SK-N-SH treated with all-trans-retinoic acid at 6 μM for 48 hours (cell line): ENCODE results near the gene NPIPB8.
"Not testable (repeated sequence)": the region's sequence is repeated elsewhere in the genome, so short reads cannot be mapped to it uniquely, and the experiment has no call there.

ENCODE experiments used
- ATAC-seq: fragments of 200-7000 bp; cut with Tn5 transposase; 3 replicates; pipeline ENCODE4 v1.9.1; 2020; ENCODE audit warnings: mild to moderate bottlenecking, moderate library complexity
- ARNTL ChIP-seq: fragments of 450-650 bp; formaldehyde crosslinking; IDR thresholded peaks from 2 replicates; pipeline ENCODE4 v1.5.0; 2020; ENCODE audit warnings: low read depth, mild to moderate bottlenecking, moderate library complexity, borderline replicate concordance
- BACH2 ChIP-seq: fragments of 250-450 bp; sonication (Bioruptor Pico); IDR thresholded peaks from 2 replicates; pipeline ENCODE4 v1.9.0; 2021; ENCODE audit warnings: mild to moderate bottlenecking, borderline replicate concordance
- CSDC2 ChIP-seq: fragments of 250-450 bp; sonication (Bioruptor Pico); IDR thresholded peaks from 2 replicates; pipeline ENCODE4 v1.5.0; 2020; ENCODE audit warnings: mild to moderate bottlenecking, moderate library complexity
- ESRRG ChIP-seq: fragments of 250-450 bp; sonication (Bioruptor Pico); IDR thresholded peaks from 2 replicates; pipeline ENCODE4 v1.6.1; 2021; ENCODE audit warnings: mild to moderate bottlenecking
- GLIS3 ChIP-seq: fragments of 250-450 bp; sonication (Bioruptor Pico); IDR thresholded peaks from 2 replicates; pipeline ENCODE4 v1.5.0; 2020; ENCODE audit warnings: mild to moderate bottlenecking, moderate library complexity
- ISL1 ChIP-seq: fragments of 250-450 bp; sonication (Bioruptor Pico); IDR thresholded peaks from 2 replicates; pipeline ENCODE4 v2.1.2; 2022; ENCODE audit warnings: mild to moderate bottlenecking, moderate library complexity
- OSR1 ChIP-seq: fragments of 250-450 bp; sonication (Bioruptor Pico); IDR thresholded peaks from 2 replicates; pipeline ENCODE4 v1.8.0; 2022; ENCODE audit warnings: moderate library complexity, mild to moderate bottlenecking, inconsistent platforms
- PPARA ChIP-seq: fragments of 250-450 bp; sonication (Bioruptor Pico); IDR thresholded peaks from 2 replicates; pipeline ENCODE4 v1.5.0; 2020; ENCODE audit warnings: mild to moderate bottlenecking, borderline replicate concordance
- RARB ChIP-seq: fragments of 250-450 bp; sonication (Bioruptor Pico); IDR thresholded peaks from 2 replicates; pipeline ENCODE4 v1.8.0; 2021; ENCODE audit warnings: mild to moderate bottlenecking, moderate library complexity
- SNAI2 ChIP-seq: fragments of 250-450 bp; sonication (Bioruptor Pico); IDR thresholded peaks from 2 replicates; pipeline ENCODE4 v1.5.0; 2020; ENCODE audit warnings: mild to moderate bottlenecking, moderate library complexity
- TCF4 ChIP-seq: fragments of 250-450 bp; sonication (Bioruptor Pico); IDR thresholded peaks from 2 replicates; pipeline ENCODE4 v1.8.0; 2021; ENCODE audit warnings: mild to moderate bottlenecking, moderate library complexity, borderline replicate concordance
- TOX ChIP-seq: fragments of 250-450 bp; sonication (Bioruptor Pico); IDR thresholded peaks from 2 replicates; pipeline ENCODE4 v1.8.0; 2021; ENCODE audit warnings: mild to moderate bottlenecking, moderate library complexity, borderline replicate concordance
- ZC3H10 ChIP-seq: fragments of 250-450 bp; sonication (Bioruptor Pico); IDR thresholded peaks from 2 replicates; pipeline ENCODE4 v1.5.1; 2021; ENCODE audit warnings: mild to moderate bottlenecking, moderate library complexity
- ZFP3 ChIP-seq: fragments of 250-450 bp; sonication (Bioruptor Pico); IDR thresholded peaks from 2 replicates; pipeline ENCODE4 v1.5.0; 2020; ENCODE audit warnings: mild to moderate bottlenecking, moderate library complexity
- ZFP30 ChIP-seq: fragments of 450-650 bp; formaldehyde crosslinking; IDR thresholded peaks from 2 replicates; pipeline ENCODE4 v1.5.0; 2022; ENCODE audit warnings: mild to moderate bottlenecking, moderate library complexity
- ZNF565 ChIP-seq: fragments of 450-650 bp; formaldehyde crosslinking; conservative IDR thresholded peaks from 2 replicates; pipeline ENCODE4 v1.5.0; 2020; ENCODE audit warnings: low read depth, mild to moderate bottlenecking, moderate library complexity
- ZNF70 ChIP-seq: fragments of 450-650 bp; formaldehyde crosslinking; IDR thresholded peaks from 2 replicates; pipeline ENCODE4 v1.5.0; 2020; ENCODE audit warnings: mild to moderate bottlenecking, moderate library complexity
- ZNF8 ChIP-seq: fragments of 450-650 bp; formaldehyde crosslinking; IDR thresholded peaks from 2 replicates; pipeline ENCODE4 v1.5.0; 2020; ENCODE audit warnings: mild to moderate bottlenecking, moderate library complexity
- TF ChIP-seq, protein P1 (sequence below): fragments of 250-450 bp; sonication (Bioruptor Pico); IDR thresholded peaks from 2 replicates; pipeline ENCODE4 v1.8.0; 2021; ENCODE audit warnings: low read depth, mild to moderate bottlenecking, moderate library complexity, borderline replicate concordance
- TF ChIP-seq, protein P2 (sequence below): fragments of 250-450 bp; sonication (Bioruptor Pico); IDR thresholded peaks from 2 replicates; pipeline ENCODE4 v1.5.1; 2021; ENCODE audit warnings: mild to moderate bottlenecking, moderate library complexity
- TF ChIP-seq, protein P3 (sequence below): fragments of 250-450 bp; sonication (Bioruptor Pico); IDR thresholded peaks from 2 replicates; pipeline ENCODE4 v1.5.1; 2020; ENCODE audit warnings: low read depth, mild to moderate bottlenecking, moderate library complexity
- TF ChIP-seq, protein P4 (sequence below): fragments of 250-450 bp; sonication (Bioruptor Pico); IDR thresholded peaks from 2 replicates; pipeline ENCODE4 v1.8.0; 2020; ENCODE audit warnings: mild to moderate bottlenecking, moderate library complexity, borderline replicate concordance

NPIPB8 gene

DNA sequence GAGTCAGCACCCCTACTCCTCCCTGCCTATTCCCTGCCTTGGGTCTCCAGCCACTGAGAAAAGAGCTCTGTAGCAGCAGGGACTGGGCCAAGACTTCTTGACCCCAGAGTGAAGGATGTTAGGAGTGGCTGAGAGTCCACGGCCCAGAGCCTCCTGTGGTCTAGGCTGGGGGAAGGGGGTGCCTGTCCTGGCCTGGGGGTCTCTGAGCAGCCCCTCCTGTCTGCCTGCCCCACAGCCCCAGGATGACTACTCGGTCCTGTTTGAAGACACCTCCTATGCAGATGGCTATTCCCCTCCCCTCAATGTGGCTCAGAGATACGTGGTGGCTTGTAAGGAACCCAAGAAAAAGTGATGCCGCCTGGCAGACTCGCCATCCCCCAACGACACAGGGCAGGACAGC lies 46.5 kb upstream of the NPIPB8 start:
- no peak for ATAC-seq
- no peak for TF ChIP-seq PPARA (CRISPR knock-in tag)
- TF ChIP-seq RARB (CRISPR knock-in tag) = no peak
- TF ChIP-seq, protein P1, sequence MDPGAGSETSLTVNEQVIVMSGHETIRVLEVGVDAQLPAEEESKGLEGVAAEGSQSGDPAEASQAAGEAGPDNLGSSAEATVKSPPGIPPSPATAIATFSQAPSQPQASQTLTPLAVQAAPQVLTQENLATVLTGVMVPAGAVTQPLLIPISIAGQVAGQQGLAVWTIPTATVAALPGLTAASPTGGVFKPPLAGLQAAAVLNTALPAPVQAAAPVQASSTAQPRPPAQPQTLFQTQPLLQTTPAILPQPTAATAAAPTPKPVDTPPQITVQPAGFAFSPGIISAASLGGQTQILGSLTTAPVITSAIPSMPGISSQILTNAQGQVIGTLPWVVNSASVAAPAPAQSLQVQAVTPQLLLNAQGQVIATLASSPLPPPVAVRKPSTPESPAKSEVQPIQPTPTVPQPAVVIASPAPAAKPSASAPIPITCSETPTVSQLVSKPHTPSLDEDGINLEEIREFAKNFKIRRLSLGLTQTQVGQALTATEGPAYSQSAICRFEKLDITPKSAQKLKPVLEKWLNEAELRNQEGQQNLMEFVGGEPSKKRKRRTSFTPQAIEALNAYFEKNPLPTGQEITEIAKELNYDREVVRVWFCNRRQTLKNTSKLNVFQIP = no peak
- no peak for TF ChIP-seq BACH2 (CRISPR knock-in tag)
- TF ChIP-seq, protein P2, sequence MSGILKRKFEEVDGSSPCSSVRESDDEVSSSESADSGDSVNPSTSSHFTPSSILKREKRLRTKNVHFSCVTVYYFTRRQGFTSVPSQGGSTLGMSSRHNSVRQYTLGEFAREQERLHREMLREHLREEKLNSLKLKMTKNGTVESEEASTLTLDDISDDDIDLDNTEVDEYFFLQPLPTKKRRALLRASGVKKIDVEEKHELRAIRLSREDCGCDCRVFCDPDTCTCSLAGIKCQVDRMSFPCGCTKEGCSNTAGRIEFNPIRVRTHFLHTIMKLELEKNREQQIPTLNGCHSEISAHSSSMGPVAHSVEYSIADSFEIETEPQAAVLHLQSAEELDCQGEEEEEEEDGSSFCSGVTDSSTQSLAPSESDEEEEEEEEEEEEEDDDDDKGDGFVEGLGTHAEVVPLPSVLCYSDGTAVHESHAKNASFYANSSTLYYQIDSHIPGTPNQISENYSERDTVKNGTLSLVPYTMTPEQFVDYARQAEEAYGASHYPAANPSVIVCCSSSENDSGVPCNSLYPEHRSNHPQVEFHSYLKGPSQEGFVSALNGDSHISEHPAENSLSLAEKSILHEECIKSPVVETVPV (CRISPR knock-in tag) = no peak
- no peak for TF ChIP-seq ZC3H10 (CRISPR knock-in tag)
- no peak for TF ChIP-seq ZNF8 (CRISPR knock-in tag)
- no peak for TF ChIP-seq TCF4 (CRISPR knock-in tag)
- TF ChIP-seq, protein P3, sequence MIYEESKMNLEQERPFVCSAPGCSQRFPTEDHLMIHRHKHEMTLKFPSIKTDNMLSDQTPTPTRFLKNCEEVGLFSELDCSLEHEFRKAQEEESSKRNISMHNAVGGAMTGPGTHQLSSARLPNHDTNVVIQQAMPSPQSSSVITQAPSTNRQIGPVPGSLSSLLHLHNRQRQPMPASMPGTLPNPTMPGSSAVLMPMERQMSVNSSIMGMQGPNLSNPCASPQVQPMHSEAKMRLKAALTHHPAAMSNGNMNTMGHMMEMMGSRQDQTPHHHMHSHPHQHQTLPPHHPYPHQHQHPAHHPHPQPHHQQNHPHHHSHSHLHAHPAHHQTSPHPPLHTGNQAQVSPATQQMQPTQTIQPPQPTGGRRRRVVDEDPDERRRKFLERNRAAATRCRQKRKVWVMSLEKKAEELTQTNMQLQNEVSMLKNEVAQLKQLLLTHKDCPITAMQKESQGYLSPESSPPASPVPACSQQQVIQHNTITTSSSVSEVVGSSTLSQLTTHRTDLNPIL (CRISPR knock-in tag) = no peak
- no peak for TF ChIP-seq TOX (CRISPR knock-in tag)
- no peak for TF ChIP-seq ARNTL (CRISPR knock-in tag)
- no peak for TF ChIP-seq OSR1 (CRISPR knock-in tag)
- no peak for TF ChIP-seq ESRRG (CRISPR knock-in tag)
- no peak for TF ChIP-seq CSDC2 (CRISPR knock-in tag)
- TF ChIP-seq GLIS3 (CRISPR knock-in tag) = no peak
- no peak for TF ChIP-seq SNAI2 (CRISPR knock-in tag)

DNA sequence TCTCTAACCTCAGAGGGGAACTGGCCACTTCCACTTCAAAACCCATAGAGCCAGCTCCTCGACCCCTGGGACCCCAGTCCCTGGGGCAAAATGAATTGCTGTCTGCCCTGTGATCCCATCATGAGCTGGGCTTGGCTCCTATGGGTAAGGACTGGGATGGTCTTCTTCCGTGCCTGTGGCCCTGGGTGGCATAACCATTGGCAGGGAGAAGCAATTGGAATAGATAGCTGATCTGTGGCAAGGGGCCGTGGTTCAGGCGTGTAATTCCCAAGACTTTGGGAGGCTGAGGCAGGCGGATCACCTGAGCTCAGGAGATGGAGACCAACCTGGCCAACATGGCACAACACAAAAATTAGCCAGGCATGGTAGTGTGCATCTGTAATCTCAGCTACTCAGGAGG lies 45.4 kb upstream of the NPIPB8 start:
- no peak for TF ChIP-seq ZNF70 (CRISPR knock-in tag)
- no peak for TF ChIP-seq ZNF565 (CRISPR knock-in tag)
- TF ChIP-seq ZFP3 (CRISPR knock-in tag) = no peak
- no peak for TF ChIP-seq PPARA (CRISPR knock-in tag)
- no peak for TF ChIP-seq BACH2 (CRISPR knock-in tag)
- TF ChIP-seq, protein P4, sequence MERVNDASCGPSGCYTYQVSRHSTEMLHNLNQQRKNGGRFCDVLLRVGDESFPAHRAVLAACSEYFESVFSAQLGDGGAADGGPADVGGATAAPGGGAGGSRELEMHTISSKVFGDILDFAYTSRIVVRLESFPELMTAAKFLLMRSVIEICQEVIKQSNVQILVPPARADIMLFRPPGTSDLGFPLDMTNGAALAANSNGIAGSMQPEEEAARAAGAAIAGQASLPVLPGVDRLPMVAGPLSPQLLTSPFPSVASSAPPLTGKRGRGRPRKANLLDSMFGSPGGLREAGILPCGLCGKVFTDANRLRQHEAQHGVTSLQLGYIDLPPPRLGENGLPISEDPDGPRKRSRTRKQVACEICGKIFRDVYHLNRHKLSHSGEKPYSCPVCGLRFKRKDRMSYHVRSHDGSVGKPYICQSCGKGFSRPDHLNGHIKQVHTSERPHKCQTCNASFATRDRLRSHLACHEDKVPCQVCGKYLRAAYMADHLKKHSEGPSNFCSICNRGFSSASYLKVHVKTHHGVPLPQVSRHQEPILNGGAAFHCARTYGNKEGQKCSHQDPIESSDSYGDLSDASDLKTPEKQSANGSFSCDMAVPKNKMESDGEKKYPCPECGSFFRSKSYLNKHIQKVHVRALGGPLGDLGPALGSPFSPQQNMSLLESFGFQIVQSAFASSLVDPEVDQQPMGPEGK (CRISPR knock-in tag) = no peak
- TF ChIP-seq ZC3H10 (CRISPR knock-in tag) = no peak
- TF ChIP-seq, all 23 proteins: peak for 0
- ATAC-seq = no peak

DNA sequence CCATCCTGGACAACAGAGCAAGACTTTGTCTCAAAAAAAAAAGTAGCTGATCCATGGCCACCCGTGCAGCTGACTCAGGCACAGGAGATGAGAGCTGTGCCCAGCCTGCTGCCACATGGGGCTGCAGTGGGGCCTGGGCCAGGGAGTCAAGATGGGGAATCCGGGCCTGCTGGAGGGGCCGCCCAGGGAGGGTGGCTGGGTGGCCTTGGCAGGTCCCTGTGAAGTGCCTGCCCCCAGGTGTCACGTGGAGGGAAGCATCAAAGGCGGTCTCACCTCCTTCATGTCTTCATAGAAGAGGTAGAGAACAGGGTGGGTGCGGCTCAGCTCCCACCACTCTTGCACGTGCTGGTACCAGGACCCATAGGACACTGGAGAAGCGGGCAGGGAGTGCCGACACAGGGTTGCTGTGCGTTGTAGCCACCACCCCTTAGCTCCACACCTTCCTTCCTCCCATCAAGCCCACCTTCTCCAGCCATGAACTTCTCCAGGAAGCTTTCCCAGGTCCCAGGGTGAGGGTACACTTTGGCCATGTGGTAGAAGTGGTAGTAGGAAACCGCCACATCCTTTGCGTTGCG lies 44.8 kb upstream of the NPIPB8 start:
- no peak for ATAC-seq

DNA sequence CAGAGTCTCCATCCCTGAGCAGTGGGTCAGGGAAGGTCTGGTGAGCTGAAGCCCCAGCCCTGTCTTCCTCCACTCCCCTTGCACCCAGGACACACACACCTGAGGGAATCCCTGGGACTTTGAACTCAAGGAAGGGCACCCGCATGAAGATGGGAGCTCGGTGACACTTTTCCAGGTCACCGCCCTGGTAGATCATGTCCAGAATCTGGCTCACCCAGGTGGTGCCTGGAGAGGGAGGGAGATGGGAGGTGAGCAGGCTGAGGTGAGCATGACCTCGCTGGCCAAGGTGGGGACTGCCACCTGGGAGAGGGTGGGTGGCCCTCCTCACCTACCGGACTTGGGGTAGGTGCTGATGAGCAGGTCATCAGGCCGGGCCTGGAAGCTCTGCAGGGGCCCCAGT lies 42.4 kb upstream of the NPIPB8 start:
- not testable (repeated sequence) for ATAC-seq

More for the DNA sequence above, 44.8 kb upstream of the NPIPB8 start:
- TF ChIP-seq, protein P1 = no peak
- TF ChIP-seq ESRRG (CRISPR knock-in tag) (no peak), CSDC2 (CRISPR knock-in tag) (no peak), OSR1 (CRISPR knock-in tag) (no peak), ZFP3 (CRISPR knock-in tag) (no peak), ZFP30 (CRISPR knock-in tag) (no peak), ISL1 (CRISPR knock-in tag) (no peak), PPARA (CRISPR knock-in tag) (no peak), BACH2 (CRISPR knock-in tag) (no peak), ZNF70 (CRISPR knock-in tag) (no peak), ZNF8 (CRISPR knock-in tag) (no peak)
- TF ChIP-seq, protein P2 (CRISPR knock-in tag) = no peak
- TF ChIP-seq, protein P3 (CRISPR knock-in tag) = no peak
